ENCODE results near the gene ZDHHC11B.
"Not testable (repeated sequence)": the region's sequence is repeated elsewhere in the genome, so short reads cannot be mapped to it uniquely, and the experiment has no call there.

The ZDHHC11B gene

DNA sequence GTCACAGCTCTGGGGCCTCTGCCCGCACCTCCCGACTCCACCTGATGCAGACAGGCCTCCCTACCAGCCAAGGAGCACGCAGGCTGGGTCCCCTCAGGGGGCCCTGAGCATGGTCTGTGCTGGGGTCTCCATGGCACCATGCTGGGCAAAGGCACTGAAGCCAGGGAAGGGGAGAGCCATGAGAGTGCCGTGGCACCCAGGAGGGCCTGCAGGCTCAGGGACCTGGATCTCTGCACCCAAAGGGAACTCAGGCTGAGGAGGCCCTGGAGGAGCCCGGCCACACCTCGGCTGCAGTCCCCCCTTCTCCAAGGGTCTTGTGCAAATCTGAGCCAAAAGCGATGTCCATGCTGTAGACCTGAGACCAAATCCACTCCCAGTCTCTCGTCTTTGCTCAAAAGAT lies 32.5 kb downstream of the ZDHHC11B start:
- not testable (repeated sequence) for DNase-seq (ENCODE audit: low read depth)

DNA sequence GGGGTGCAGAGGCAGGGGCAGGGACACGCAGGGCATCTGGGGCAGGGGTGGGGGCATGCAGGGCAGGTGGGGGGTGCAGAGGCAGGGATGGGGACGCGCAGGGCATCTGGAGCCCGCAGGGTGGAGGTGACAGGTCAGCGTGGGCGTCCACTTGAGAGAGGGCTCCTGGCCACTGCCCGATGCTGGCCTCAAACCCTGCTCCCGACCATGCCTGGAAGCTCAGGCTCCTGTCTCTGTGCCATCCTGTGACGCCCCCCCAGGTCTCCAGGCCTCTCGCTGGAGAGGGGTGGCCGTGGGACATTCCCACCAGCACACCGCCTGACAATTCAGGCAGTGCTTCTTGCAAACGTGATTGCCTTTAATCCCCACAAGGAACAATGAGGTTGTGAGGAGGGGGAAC lies 33.0 kb downstream of the ZDHHC11B start:
- no peak for DNase-seq (ENCODE audit: low read depth)

DNA sequence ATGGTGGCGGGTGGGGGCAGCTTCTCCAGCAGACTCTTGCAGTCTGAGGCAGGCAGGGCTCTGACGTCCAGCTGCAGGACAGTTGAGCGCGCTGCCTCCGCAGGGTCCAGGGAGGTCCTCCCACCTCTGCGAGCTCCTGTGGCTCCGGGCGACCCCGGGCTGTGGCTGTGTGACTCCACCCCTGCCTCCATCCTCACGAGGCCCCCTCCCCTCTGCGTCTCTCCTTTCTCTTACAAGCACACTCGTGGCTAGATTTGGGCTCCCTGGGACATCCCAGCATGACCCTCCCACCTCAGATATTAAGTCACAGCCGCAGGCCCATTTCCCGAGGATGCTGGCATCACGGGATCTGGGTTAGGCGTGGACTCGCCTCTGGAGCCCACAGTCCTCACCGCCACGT lies 34.3 kb downstream of the ZDHHC11B start:
- not testable (repeated sequence) for DNase-seq (ENCODE audit: low read depth)

DNA sequence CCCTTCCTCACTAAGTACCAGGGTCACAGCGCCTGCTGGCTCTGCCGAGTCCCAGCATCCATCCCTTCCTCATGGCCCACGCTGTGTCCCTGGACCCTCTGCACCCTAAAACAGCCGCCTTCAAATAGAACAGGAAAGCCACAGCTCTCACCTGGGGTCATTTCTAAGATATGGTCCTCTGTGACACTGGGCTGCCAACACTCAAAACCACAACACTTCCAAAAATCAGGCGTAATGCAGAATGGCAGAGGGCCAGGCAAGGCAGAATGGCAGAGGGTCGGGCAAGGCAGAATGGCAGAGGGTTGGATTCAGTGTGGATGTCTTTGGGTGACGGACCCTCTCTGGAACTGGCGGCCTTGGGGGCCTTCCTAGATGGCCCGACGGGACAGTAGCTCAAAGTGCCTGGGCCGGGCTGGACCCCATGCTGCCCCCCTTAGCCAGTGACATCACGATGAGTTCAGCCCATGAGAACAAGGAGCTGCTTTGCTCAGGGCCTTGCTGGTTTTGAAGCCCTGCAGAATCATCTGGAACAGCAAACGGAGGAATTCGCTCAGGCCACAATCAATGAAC lies 35.3 kb downstream of the ZDHHC11B start:
- no peak for DNase-seq (ENCODE audit: low read depth)

DNA sequence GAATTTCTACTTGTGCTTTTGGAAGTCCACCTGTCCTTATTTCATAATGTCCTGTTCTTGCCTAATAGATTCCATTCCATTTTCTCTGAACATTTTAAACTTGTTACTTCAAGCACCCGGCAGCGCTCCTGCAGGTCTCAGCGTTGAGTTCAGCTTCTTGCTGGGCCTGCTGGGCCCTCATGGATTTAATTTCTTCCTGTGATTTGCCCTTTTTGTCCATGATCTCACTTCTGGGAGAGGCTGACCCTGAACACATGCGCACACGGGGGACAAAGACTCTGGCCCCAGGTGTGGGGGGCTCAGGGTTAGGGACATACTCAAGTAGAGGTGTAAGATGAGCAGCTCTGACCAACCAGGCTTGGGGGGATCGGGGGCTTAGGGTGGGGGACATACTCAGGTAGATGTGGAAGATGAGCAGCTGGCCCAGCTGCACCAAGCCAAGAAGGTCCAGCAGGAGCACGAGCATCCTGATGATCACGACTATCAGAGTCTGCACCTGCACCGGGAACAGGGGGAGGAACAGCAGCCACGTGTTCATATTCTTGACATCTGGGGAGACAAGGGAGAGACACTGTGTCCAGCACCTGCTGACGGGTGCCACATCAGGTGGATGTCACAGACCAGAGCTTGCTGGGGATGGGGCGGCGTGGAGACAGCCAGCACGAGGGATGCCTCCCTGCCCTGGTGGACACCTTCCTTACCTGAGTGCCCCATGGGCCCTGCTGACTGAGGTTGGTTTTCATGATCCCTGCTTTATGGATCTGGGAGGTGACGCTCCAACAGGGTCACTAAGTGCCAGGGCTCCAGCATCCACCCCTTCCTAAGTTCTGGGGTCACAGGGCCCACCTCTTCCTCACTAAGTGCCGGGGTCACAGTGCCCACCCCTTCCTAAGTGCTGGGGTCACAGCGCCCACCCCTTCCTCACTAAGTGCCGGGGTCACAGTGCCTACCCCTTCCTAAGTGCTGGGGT lies 36.2 kb downstream of the ZDHHC11B start:
- not testable (repeated sequence) for DNase-seq (ENCODE audit: low read depth)

DNA sequence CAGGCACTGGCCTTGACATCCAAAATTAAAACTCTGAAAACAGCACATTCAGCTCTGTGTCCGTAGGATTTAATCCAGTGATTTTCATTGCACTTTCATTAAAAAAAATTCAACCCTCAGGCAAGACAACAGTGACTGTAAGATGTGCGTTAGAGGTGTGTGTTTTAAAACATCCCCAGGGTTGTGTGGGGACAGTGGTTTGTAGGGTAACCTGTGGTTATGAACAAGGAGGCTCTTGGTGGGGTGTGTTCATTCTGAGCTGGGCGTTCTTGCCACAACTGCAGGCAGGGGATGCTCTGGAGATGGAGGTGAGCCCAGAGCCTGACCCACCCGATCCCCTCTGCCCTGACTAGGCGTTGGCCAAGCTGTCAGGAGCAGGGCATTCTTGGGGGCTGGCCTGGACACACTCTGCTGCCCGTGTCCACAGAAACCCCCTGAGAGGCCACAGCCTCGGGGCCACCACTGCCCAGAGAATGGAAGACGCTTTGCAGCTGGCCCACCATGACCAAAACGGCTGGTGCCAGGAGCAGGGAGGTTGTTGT lies 37.2 kb downstream of the ZDHHC11B start:
- not testable (repeated sequence) for DNase-seq (ENCODE audit: low read depth)

DNA sequence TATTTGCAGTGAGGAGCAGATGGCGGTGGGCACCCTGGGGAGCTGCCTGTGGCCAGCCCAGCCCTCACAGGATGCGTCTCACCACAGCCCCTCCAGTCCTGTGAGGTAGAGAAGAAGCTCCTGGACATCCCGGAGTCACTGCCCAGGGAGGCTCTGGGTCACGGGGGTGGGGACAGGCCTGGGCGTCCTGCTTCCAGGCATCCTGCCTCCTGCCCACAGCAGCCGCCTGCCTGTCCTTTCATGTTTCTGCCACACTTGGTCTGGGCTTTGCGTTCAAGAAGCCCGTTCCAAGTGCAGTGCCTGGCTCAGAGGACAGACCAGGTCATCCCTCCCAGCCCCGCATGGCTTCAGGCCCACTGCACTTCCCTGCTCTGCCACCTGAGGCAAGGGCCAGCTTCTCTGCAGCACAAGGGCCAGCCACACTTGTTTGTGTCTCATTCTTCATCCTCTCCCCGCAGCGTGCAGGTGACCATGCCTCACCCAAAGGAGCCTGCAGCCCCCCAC lies 38.2 kb downstream of the ZDHHC11B start:
- no peak for DNase-seq (ENCODE audit: low read depth)

DNA sequence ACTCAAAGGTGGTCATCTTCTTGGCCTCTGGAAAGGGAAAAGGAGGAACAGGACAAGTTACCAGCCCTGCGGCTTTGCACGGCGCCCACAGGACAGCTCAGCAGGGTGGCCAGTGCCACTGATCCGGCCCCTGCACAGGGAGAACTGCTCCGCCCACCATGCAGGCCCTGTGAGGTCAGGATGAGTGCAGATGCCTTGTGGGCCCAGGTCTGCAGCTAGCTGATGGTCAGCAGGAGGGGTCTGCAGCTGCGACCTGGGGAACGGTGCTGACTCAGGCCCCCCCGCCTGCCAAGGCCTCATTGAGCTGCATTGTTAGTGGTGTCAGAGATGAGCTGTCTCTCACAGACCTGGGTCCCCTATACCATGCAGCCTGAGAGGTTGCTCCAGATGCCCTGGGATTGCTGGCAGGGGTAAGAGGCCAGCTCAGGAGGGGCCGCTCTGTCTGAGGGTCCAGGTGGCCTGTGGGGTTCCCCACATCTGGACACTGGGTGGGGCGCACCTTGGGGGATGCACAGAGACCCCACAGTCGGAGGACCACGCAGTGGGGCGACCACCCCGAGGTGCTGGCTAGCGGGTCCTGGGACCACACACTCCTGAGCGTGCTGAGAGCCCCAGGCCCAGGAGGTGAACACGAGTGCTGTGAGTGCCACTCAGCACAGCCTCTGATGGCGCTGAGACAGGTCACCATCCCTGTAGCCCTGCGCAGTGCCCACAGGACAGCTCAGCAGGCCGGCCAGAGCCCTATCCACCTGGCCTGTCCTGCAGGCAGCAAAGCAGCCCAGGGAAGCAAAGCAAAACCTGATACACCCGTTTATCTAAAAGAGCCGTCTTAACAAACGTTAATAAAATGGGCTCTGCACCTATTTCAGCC lies 39.0 kb downstream of the ZDHHC11B start:
- DNase-seq (ENCODE audit: low read depth): not testable (repeated sequence)

DNA sequence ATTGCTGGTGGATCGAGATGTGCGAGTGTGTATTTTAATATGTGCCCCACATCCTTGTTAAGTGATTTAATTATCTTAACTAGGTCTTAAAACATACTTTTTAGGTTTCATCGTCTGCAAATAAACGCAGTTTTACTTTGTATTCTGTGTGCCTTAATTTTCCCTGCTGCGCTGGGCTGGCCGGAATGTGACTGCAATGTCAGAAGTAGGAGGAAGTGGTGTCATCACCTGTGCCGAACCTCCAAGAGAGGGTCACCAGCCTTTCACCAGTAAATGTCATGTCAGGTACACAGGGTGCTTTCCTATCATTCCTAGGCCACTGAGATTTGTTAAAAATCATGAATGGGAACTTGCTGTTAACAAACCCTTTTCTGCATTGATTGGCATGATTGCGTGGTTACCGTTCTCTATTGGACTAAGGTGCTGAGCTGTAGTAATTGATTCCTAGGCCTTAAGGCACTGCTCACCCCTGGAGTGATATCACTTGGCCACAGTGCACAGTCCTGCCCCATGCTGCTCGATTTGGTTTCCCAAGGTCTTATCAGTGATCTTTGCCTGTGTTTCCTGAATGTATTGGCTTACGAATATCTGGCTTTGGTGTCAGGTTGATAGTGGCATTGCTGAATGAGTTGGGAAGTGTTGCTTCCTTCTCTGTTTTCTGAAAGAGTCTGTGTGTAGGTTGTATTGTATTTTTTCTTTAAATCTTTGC lies 40.7 kb downstream of the ZDHHC11B start:
- not testable (repeated sequence) for DNase-seq (ENCODE audit: low read depth)

DNA sequence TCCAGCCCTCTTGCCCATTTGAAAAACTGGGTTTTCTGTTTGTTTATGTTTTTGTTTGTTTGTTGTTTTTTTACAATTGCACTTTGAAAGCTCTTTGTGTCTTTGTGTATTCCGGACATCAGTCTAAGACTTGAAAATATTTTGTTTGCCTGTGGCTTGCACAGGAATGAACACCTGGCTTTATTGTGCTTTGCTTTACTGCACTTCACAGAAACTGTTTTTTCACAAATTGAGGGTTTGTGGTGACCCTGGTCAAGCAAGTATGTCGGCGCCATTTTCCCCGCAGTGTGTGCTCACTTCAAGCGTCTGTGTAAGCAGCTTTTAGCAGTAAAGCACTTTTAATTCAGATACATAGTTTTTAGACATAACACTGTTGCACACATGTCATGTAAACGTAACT lies 42.3 kb downstream of the ZDHHC11B start:
- not testable (repeated sequence) for DNase-seq (ENCODE audit: low read depth)

DNA sequence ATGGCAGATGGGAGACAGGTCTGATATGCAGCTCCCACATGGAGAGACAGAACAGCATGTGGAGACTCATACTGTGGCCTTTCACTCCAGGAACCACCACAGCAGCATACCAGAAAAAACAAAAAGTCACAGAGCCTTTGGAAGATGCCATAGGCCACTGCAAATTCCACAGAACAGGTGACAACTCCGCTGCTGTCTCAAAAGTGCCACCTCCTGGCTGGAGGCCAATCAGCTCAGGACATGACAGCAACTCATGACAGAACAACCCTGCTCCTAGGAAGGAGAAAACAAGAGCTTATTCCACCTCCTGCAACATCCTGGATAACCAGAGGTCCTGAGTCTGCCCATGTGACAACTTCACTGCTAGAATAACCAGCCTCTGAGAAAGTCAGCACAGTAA lies 50.4 kb downstream of the ZDHHC11B start:
- not testable (repeated sequence) for DNase-seq (ENCODE audit: low read depth)

DNA sequence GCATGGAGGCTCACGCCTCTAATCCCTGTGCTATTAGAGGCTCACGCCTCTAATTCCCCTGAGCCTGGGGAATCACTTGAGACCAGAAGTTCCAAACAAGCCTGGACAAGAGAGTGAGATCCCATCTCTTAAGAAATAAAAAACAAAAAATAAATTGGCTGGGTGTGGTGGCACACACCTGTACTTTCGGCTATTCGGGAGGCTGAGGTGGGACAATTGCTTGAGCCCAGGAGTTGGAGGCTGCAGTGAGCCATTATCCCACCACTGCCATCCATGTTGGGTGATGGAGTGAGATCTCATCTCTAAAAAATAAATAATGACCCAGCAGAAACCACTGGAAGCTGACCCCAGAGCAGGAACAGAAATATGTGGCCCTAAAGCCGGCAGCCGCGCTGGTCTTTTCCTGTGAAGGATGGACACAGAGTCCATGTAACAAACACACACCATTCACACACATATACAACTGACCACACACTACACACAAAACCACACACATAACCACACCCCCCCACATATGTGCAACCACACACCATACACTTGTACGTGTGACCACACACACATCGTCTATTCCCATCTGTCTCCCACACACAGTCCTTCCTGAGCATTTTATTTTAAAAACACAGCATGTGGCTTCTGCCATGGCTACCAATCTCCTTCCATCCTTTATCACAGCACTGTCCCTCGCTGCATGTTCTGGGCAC lies 51.6 kb downstream of the ZDHHC11B start:
- not testable (repeated sequence) for DNase-seq (ENCODE audit: low read depth)

DNA sequence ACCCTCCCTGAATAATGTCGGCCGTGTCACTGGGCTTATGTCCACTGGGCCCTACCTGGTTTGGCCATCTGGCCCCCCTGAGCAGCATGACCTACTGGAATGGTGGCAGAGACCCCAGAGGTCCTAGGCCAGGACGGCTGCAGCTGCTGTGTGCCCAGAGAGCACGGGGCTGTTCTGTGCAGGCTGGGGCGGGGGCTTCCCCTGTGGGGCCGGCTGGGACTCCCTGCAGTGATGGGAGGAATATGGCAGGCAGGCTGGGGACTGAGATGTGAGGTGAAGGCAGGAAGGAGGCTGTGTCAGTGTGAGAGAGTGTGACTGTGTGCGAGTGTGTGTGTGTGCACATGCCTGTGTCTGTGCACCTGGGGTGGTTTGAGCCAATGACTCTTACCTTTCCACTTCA lies 55.3 kb downstream of the ZDHHC11B start:
- not testable (repeated sequence) for DNase-seq (ENCODE audit: low read depth)

DNA sequence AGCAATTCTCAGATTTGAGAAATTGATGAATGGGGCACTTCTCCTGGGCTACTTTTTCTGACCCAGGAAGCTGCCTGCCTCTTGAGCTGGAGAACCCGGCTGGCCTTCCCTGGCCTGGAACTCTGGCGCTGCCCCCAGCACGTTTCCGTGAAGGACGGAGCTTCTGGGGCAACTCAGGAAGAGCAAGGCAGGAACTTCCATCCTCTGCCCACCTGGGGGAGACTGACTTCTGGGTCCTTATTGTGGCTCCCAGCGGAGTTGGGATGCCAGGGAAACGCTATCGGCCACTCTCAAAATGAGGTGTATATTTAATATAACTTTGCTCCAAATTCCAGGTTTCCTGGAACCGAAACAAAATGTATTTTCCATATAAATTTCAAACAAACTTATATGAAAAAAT lies 57.4 kb downstream of the ZDHHC11B start:
- peak; percentile 52 for DNase-seq (ENCODE audit: low read depth)

DNA sequence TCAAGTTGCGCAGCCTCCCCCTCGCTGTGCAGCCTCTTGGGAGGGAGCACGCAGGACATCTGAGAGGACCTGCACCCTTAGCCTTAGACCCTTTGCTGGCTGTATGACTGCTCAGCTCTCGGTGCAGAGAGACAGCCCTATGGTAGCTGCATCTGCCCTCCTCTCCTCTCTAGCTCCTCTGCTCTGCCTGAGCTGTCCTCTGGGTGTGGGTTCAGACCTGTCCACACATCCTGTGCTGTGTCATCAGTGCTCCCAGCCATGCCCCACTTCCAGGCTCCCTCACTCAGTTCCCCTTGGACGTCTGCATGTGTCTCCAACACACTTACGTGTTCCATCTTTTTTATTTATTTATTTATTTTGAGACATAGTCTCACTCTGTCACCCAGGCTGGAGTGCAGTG lies 60.7 kb downstream of the ZDHHC11B start:
- not testable (repeated sequence) for DNase-seq (ENCODE audit: low read depth)

DNA sequence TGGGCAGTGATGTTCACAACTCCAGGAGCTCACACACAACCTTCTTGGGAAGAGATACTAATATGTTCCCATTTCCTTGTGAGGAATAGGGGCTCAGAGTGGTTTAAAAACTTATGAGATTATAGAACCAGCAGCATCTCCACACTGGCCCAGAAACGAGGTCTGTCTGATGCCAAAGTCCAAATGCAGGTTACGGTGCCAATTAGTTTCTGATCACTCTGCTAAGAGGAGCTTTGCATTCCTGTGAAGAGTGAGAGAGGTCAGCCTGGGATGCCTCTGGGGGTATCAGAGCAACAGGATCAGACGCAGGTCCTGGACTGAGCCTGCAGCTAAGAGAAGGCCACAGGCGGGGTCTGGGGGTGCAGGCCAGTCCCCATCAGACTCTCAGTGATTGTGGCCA lies 61.2 kb downstream of the ZDHHC11B start:
- not testable (repeated sequence) for DNase-seq (ENCODE audit: low read depth)

DNA sequence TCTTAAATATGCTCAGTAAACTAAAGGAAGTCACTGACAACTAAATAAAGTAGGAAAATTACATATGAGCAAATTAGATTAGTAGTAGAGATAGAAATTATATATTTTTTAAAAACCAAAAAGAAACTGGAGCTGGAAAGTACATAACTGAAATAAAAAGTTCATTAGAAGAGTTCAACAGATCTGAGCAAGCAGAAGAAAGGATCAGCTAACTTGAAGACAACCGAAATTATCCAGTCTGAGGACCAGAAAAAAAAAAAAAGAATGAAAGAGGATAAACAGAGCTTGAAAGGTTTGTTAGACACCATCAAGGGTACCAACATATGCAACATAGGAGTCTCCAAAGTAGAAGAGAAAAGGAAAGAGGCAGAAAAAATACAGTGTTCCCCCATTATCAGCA lies 65.2 kb downstream of the ZDHHC11B start:
- not testable (repeated sequence) for DNase-seq (ENCODE audit: low read depth)

DNA sequence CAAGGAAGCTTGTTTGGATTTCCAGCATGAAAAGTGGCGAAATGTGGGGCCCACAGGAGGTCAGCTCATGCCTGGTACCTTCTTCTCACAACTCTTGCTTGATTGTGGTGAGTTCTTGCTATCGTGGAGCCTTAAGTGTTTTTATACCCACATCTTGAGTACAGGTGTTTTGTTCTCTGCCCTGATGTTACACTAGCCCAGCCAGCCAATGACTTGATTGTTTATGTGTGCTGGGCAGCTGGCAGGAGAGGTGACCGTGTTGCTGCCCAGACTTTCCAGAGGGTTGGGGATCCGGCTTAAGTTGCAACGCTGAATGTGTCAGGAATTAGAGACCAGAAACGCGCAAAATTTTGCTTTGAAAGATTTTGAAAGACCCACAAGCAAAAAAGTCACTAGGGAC lies 67.4 kb downstream of the ZDHHC11B start:
- no peak for DNase-seq (ENCODE audit: low read depth)

DNA sequence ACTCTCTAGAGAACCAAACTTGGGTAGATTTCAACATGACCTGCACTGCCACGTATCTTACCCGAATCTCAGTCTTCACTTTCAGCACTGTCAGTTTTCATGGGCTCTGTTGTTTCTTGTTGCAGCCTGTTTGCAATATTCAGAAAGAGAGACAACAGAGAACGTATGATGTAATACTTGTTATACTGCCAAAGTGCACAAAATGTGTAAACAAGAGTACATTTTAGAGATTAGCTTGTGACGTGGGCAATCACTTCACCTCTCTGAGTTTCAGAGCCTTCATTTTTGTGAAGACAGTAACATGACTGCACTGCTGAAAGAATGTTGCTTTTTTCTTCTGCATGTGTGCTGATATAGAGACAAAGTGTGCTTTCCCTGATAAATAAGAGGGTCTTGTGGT lies 67.8 kb downstream of the ZDHHC11B start:
- DNase-seq (ENCODE audit: low read depth): not testable (repeated sequence)

DNA sequence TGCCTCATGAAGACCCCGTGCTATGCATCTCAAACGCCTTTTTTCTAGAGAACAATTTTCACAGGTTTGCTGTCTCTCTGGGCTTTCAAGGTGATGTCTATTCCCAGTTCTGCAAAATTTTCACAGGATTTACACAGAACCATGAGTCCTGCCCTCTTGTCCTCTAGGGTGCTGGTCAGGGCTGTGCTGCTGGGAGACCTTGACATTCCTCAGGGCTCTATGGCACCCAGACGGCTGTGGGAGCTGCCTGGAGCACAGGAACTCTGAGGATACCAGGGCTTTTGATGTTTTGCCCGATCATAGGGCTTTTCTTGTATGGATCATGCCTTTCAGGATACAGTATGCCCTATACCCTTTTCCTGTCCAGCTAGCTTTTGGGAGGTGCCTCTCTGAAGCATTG lies 68.9 kb downstream of the ZDHHC11B start:
- DNase-seq (ENCODE audit: low read depth): not testable (repeated sequence)
